HG03066 (cell line): ENCODE measurements around the gene GPR107.
"Not testable (repeated sequence)": the region's sequence is repeated elsewhere in the genome, so short reads cannot be mapped to it uniquely, and the experiment has no call there.

Experiments
- ATAC-seq: cut with Tn5 transposase; IDR thresholded peaks from one replicate; pipeline ENCODE4 v1.9.1; 2021; ENCODE audit warnings: low read depth; ENCODE audit not compliant: unreplicated experiment

GPR107 gene

DNA sequence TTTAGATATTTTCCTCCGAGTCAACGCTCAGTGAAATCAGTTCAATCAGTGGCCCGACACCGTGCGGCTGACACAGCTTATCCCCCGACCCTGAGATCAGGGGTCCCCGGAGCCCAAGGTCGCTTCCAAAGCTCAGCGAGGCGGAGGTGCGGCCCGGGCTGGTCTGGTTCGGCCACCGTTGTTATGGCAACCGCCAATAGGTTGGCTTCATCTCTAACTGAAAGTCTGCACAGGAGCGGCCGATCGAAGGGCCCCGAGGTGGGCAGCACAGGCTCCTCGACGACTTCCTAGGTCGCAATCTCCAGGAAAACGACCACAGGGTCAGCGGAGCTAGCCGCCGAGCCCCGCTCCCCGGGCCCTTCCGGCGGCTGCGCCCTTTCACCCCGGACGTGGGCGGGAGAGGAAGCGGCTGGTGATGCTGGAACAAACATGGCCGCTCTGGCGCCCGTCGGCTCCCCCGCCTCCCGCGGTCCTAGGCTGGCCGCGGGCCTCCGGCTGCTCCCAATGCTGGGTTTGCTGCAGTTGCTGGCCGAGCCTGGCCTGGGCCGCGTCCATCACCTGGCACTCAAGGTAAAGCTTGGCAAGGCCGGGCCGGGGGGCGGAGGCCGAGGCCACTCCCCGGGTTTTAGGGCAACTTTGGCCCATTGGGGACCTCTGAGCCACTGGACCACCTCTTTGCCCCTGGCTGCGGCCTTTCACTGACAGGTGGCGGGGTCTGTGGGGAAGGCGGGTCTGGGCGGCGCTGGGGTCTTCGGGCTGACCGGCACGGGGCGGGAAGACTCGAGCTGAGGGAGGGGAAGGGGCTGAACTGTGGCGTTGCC, at the start of gene GPR107:
Gene GPR107, plus strand, starts transcription at position 403 of the 821 bp plus-strand sequence. Its CDS starts 27 bp downstream, at position 430.
- ATAC-seq: peak; percentile 81

DNA sequence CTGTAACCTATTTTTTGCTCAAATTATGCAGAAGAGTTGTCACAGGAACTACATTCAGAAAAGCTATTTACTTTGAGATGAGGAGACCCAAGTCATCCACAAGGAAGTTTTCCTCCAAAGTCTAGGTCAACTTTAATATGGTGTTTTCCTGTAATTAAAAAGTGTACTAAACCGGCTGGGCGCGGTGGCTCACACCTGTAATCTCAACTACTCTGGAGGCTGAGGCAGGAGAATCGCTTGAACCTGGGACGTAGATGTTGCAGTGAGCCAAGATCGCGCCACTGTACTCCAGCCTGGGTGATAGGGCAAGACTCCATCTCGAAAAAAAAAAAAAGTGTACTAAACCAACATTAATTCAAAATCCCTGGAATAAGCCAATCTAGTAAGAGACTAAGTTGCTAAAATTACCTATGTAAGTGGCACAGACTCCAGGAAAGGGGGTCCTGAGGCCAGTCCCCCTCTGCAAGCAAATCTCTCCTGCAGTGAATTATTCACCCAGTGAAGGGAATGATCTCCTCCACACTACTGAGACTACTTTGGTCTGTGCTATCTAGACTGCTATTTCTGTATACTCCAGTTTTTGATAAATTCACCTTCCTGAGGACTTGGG, 49.7 kb upstream of the GPR107 start:
- no peak for ATAC-seq

DNA sequence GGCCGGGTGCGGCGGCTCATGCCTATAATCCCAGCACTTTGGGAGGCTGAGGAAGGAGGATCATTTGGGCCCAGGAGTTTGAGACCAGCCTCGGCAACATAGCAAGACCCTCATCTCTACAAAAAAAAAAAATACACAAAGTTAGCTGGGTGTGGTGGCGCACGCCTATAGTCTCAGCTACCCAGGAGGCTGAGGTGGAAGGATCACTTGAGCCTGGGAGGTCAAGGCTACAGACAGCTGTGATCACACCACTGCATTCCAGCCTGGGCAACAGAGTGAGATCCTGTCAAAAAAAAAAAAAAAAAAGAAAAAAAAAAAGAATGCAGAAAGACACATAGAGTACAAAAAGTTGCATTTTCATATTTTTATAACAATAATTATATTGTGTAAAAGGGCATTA, 46.8 kb upstream of the GPR107 start:
- ATAC-seq: not testable (repeated sequence)

DNA sequence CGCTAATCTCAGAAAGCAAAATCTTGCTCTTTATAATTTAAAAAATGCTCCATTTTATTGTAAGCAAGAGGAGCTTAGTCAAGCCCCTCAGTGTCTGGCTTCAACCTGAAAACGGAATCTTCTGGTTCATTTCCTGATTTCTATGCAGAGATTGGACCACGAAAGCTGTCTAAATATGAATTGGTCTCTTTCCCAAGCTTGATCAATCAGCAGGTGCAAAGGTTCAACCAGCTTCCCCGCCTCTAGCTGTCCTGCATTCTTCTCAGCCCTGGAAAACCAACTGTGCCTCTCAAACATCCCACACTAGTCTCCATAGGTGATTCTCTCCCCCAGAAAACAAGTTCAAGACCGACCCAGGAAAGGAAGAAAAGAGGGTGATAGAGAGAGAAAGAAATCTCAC, 45.2 kb upstream of the GPR107 start:
- no peak for ATAC-seq

DNA sequence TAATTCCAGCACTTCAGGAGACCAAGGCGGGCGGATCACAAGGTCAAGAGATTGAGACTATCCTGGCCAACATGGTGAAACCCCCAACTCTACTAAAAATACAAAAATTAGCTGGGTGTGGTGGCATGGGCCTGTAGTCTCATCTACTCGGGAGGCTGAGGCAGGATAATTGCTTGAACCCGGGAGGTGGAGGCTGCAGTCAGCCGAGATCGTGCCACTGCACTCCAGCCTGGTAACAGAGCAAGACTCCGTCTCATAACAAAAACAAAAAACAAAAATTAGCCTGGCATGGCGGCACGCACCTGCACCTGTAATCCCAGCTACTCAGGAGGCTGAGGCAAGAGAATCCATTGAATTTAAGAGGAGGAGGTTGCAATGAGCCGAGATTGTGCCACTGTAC, 44.2 kb upstream of the GPR107 start:
- not testable (repeated sequence) for ATAC-seq

DNA sequence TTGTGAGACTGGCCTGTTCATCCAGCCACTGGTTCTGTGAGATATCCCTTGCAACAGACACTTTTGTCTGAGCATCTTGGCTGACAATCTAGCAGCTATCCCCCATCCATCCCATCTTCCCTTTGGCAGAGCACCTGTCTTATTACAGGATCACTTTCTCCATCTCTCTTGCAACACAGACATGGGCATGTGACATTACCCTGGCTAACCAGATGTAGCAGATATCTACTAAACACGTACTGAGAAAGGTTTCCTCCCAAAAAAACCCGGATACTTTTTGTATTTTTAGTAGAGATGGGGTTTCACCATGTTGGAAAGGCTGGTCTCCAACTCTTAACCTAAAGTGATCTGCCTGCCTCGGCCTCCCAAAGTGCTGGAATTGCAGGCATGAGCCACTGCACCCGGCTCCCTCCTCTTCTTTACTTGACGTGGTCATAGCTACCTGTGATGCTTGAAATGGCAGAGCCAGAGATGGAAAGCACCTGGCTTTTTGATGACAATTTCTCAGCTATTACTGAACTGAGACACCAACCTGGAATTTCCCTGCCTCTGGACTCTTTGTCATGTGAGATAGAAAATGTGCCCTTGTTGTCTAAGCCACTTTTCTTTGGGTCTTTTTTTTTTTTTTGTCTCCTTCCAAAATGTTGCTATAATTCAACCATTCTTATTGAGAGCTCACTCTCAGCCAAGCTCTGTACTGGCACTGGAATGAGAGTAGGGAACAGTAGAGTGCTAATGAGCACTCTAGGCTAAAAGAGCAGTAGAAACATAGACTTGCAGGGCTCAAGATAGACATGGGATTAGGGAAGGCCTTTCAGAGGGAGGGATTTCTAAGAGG, 43.3 kb upstream of the GPR107 start:
- no peak for ATAC-seq

DNA sequence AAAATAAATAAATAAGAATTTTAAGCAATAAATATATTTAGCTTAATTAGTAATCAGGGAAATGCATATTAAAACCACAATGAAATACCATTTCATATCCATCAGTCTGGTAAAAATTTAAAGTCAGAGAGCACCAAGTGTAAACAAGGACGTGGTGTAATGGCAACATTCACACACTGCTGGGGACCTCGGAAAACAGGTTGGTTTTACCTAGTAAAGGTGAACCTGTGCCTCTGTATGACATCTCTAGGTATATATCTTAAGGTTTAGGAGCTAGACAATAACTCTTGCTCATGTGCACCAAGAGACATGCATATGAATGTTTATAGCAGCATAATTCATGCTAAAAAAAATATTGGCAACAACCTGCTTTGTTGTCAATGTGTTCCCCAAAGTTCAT, 40.4 kb upstream of the GPR107 start:
- ATAC-seq: no peak

DNA sequence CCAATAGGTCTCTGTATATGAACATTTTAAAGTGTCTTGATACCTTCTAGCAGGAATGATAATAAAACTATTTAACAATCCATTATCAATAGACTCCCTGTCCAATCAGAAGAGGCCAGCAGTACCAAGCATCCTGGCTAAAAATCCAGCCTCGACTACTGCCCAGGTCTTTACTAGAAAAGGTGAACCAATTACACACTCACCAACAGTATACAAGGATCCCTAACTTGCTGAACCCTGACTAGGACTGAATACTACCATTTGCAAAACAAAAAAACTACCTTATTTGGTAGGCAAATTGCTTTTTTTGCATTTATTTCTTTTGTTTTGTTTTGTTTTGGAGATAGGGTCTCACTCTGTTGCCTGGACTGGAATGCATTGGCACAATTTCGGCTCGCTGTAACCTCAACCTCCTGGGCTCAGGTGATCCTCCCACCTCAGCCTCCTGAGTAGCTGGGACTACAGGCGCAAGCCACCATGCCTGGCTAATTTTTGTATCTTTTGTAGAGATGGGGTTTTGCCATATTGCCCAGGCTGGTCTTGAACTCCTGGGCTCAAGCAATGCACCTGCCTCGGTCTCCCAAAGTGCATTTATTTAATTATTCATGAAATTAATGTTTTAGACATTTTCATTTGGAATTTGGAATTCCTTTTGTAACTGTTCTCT, 38.2 kb upstream of the GPR107 start:
- no peak for ATAC-seq

DNA sequence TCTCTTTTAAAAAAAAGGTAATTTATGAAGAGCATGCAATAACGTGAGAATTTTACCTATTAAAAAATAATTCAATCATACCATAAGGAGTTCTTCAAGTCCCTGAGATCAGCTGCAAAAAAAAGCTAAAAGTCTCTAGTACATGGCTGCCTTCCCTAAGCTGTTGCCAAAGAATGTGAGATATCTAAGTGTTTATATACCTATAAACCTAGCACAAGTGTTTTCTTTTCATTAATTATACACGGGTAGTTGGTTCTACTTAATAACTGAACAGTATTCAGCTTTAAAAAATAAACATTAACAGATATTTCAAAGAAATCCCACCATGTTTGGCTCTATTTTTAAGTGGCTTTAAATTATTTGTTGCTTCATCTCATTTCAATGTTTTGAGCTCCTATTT, 36.6 kb upstream of the GPR107 start:
- ATAC-seq: no peak

DNA sequence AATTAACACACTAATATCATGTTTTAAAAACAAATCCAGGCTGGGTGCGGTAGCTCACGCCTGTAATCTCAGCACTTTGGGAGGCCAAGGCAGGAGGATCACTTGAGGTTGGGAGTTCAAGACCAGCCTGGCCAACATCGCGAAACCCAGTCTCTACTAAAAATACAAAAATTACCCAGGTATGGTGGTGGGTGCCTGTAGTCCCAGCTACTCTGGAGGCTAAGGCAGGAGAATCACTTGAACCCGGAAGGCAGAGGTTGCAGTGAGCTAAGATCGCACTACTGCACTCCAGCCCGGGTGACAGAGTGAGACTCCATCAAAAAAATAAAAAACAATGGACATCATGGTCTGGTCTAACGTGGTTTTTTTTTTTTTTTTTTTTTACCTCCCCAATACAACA, 36.2 kb upstream of the GPR107 start:
- ATAC-seq: not testable (repeated sequence)

DNA sequence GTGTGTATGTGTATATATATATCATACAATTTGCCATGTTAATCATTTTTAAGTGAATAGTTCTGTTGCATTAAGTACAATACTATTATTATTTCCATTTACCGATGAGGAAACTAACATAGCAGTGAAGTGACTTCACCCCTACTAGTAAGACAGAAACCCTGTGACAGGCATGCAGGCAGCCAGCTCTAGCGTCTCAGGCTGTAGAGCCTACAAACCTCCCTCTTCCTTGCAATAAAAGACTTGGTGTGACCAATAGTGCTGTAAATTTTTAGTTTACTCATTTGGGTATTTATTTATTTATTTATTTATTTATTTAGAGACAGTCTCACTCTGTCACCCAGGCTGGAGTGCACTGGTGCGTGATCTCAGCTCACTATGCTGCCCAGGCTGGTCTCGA, 35.4 kb upstream of the GPR107 start:
- no peak for ATAC-seq

DNA sequence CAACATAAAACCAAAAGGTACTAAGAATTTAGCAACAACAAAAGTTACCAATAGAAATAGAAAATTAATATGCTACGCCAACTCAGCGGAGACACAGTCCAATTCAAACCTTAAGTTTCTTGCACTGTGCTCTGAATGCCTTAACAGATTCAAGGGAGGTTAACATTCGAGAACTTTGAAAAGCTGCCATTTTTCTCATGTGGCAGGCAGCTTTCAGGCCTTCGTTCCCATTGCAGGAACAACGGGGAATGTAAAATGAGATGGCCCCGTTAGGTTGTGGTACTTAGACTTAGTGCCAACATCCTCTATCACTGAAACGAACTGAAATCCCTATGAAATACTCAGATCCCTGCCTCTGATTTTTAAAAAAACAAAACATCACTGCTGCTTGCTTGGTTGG, 33.1 kb upstream of the GPR107 start:
- no peak for ATAC-seq

DNA sequence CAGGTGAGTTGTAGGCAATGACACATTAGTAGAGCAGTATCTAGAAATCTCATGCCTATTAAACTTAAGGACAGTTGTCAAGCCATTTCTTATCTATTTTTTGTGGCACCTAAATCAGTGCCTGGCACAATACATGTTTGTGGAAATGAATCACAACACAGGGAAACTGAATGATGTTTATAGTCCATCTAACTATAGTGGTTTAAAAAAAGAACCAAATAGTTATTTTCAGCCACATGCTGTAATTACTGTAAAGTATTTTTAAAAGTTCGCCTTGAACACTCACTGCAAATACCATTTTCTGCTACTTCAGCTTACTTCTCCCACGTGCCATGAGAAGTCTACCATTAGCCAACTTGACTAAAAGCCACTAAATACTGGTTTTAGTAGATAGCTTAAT, 32.6 kb upstream of the GPR107 start:
- no peak for ATAC-seq

DNA sequence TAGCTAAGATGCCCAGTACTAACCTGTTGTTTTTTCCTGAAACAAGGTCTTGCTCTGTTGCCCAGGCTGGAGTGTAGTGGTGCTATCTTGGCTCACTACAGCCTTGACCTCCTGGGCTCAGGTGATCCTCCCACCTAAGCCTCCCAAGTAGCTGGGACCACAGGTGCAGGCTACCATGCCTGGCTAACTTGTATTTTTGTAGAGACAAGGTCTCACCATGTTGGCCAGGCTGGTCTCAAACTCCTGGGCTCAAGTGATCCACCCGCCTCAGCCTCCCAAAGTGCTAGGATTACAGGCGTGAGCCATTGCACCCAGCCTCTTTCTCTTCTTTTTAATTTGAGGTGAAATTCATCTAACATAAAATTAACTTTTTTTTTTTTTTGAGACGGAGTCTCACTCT, 31.9 kb upstream of the GPR107 start:
- ATAC-seq: not testable (repeated sequence)

DNA sequence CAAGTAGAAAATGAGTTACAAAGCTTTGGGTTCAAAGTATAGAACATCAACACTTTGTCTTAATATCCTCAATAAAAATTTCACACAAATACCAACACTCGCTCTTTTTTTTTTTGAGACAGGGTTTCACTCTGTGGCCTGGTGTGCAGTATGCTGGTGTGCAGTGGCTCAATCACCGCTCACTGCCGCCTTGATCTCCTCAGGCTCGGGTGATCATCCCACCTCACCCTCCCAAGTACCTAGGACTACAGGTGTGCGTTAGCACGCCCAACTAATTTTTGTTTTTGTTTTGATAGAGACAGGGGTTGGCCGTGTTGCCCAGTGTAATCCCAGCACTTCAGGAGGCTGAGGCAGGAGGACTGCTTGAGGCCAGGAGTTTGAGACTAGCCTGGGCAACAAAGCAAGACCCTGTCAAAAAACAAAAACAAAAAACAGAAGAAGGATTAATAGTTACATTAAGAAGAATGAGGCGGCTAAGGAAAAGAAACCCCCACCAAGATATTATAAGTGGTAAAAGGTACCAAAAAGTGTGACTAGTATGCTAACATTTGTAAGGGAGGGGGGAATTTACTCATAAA, 31.1 kb upstream of the GPR107 start:
- ATAC-seq: no peak

DNA sequence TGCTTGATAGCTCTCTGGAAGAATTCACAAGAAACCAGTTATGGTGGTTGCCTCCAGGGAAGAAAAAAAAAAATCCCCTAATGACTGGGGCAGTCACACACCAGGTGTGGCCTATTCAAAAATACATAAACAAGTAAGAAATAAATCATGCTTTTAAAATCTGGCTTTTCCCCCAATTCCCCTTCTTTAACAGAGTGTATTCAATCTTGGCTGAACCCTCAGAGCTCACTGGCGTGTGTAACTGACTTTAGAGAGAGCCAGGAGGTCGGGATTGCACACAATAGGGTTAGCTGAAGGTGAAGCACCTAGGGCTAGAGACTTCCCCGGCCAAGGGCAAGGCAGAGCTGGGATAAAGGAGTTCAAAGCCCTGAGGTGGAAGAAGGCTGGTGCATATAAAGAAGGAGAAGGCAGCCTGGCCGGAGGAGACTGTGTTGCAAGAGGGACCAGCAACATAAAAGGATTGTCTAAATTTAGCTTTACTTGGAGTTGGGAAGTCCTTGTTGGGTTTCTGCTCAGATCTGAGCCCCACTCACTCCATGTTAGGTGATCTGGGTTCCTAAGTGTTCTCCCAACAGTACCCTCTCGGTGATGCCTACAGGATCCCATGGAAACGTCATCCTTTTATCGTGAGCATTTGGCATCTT, 30.4 kb upstream of the GPR107 start:
- no peak for ATAC-seq

DNA sequence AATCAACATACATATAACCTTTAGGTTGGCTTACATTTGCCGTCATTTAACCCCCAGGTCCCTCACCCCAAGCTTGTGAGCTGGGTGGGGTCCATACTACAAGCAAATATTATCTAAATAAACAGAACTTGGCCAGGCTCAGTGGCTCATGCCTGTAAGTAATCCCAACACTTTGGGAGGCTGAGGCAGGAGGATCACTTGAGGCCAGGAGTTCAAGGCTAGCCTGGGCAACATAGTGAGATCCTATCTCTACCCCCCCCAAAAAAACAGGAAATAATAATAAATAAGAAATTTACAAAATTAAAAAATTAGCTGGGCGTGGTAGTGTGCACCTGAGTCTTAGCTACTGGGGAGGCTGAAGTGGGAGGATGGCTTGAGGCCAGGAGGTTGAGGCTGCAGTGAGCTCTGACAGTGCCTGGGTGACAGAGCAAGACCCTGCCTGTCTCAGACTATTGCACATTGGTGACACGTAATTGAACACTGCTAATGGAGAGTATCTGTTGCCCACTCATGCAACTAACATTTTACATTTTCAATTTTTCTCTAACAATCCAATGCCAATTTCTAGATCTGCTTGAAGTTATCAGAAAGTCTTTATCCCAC, 29.6 kb upstream of the GPR107 start:
- ATAC-seq: no peak

DNA sequence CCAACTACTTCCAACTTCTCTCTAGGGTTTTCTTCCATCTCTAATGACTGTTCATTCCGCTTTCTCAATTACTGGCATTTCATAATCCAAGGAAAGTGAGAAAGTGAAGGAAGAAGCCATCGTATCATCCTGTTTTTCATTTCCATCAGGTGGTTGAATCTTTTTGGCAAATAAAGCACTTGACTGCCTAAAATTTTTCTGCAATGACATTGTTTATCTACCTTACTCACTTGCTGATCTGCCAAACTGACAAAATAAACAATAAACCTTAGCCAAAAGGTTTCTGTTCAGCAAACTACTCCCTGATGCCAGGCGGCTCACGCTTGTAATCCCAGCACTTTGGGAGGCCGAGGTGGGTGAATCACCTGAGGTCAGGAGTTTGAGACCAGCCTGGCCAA, 29.1 kb upstream of the GPR107 start:
- ATAC-seq: no peak

DNA sequence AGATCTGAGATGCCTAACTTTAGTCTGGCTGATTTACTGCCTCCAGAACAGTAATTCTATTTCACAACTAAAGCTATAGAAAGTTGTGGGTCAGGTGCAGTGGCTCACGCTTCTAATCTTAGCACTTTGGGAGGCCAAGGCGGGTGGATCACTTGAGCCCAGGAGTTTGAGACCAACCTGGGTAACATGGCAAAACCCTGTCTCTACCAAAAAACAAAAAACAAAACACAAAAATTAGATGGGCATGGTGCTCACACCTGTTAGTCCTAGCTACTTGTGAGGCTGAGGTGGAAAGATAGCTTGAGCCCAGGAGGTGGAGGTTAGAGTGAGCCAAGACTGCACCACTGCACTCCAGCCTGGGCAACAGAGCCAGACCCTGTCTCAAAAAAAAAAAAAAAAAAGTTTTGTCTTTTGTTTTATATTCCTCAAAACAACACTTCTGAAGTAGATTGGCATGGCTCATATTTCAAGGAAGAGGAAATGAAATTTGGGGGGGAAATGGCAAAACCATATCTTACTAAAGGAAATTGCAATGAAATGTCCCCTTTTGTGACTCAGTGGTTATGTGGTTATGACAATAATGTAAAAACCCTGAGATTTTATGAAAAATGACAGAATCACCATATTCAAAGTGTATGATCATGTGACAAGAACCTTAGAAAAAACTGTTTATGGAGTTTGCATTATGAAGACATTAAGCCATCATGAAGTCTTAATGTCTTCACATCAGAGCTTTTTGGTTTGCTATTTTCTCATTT, 26.9 kb upstream of the GPR107 start:
- no peak for ATAC-seq
